Esophagus muscularis mucosa (tissue), 4 donors: ENCODE results near the gene PGA4. TPM values are rescaled to one million over a fixed set of nuclear protein-coding genes. Genes with fewer than 3 reads are reported as not detected.
"Not testable (repeated sequence)": the region's sequence is repeated elsewhere in the genome, so short reads cannot be mapped to it uniquely, and the experiment has no call there.

Experiments used
- DNase-seq: peaks from one replicate; pipeline ENCODE4 v3.0.0-alpha.2; 2017; ENCODE audit errors: extremely low spot score
- H3K27ac ChIP-seq, 4 donors: fragments of 200-600 bp; sonication (generic); replicated peaks in 1 of 4; 1 replicate in 3 of 4; 2 replicates in 1 of 4; pipeline ENCODE4 v1.5.1; 2016 to 2019; ENCODE audit warnings: mild to moderate bottlenecking in 1 of 4
- H3K27me3 ChIP-seq, 4 donors: fragments of 200-600 bp; sonication (generic); one replicate each; pipeline versions ENCODE4 v1.5.1 to v1.6.0; 2016 to 2019
- H3K36me3 ChIP-seq, 4 donors: fragments of 200-600 bp; sonication (generic); one replicate each; pipeline ENCODE4 v1.5.1; 2016 to 2019
- H3K4me1 ChIP-seq, 4 donors: fragments of 200-600 bp; sonication (generic); one replicate each; pipeline ENCODE4 v1.5.1; 2016 to 2019
- H3K4me3 ChIP-seq, 4 donors: fragments of 200-600 bp; sonication (generic); 1 replicate in 2 of 4; 2 replicates in 2 of 4; pipeline ENCODE4 v1.5.1; 2016 to 2019; ENCODE audit warnings: mild to moderate bottlenecking in 4 of 4, moderate library complexity in 1 of 4
- H3K9me3 ChIP-seq, 4 donors: fragments of 200-600 bp; sonication (generic); 1 replicate in 3 of 4; 2 replicates in 1 of 4; pipeline ENCODE4 v1.5.1; 2016 to 2019
- CTCF ChIP-seq, 3 experiments: fragments of 200-600 bp in 2 of 3; fragments of 450-650 bp in 1 of 3; sonication (generic) in 2 of 3; IDR thresholded peaks; one replicate each; pipeline ENCODE4 v1.5.1; 2017 to 2019; ENCODE audit warnings: antibody characterized with exemption in 3 of 3, mild to moderate bottlenecking in 2 of 3, moderate library complexity in 1 of 3
- EP300 ChIP-seq: sonication (generic); formaldehyde crosslinking; IDR thresholded peaks from one replicate; pipeline ENCODE4 v1.6.1; 2017; ENCODE audit warnings: antibody characterized with exemption
- POLR2A ChIP-seq: fragments of 450-650 bp; IDR thresholded peaks from one replicate; pipeline ENCODE4 v1.6.1; 2017; ENCODE audit warnings: antibody characterized with exemption, moderate library complexity, mild to moderate bottlenecking, low read depth
- POLR2AphosphoS5 ChIP-seq, 2 donors: sonication (generic); formaldehyde crosslinking; IDR thresholded peaks; one replicate each; pipeline ENCODE4 v1.6.1; 2017; ENCODE audit warnings: antibody characterized with exemption in 2 of 2
- WGBS: methylation state at CpG from one replicate; pipeline ENCODE4 v1.1.5; 2018; 5-methylcytosine and 5-hydroxymethylcytosine counted together
- intact Hi-C: fragments of 100-400 bp; cut with DNase I; formaldehyde crosslinking; loops from one replicate; pipeline ENCODE4 v1.15.1; 2023
- total RNA-seq, 4 donors: library from RNA; depleted of rRNA; stranded (reverse); fragments of >200 nt; gene quantifications; one replicate each; pipeline versions ENCODE4 v1.1.0 to v1.2.1, GENCODE V29; 2016

PGA4 gene
- total RNA-seq, 4 donors from 2014 or later: 1.1 to 2.2 TPM; not detected in 2

GRCh38 chr11:61249201-61249600 is 27.1 kb downstream of the PGA4 start:
- H3K27me3 ChIP-seq, H3K9me3 ChIP-seq, intact Hi-C loops, H3K4me1 ChIP-seq, H3K27ac ChIP-seq, H3K36me3 ChIP-seq, H3K4me3 ChIP-seq, DNase-seq: not testable (repeated sequence)
- 96% methylated on average over 8 of the region's 8 CpGs for WGBS

GRCh38 chr11:61250796-61251765 is 28.9 kb downstream of the PGA4 start:
- not testable (repeated sequence) for H3K27me3 ChIP-seq, H3K36me3 ChIP-seq, H3K9me3 ChIP-seq, H3K27ac ChIP-seq, H3K4me3 ChIP-seq, DNase-seq, H3K4me1 ChIP-seq
- WGBS: 47% methylated on average over 20 of the region's 20 CpGs
- intact Hi-C loops: loop anchor here (10.0 kb wide), 1 partner anchor 134 kb away; no protein-coding TSS in a partner anchor

DNA sequence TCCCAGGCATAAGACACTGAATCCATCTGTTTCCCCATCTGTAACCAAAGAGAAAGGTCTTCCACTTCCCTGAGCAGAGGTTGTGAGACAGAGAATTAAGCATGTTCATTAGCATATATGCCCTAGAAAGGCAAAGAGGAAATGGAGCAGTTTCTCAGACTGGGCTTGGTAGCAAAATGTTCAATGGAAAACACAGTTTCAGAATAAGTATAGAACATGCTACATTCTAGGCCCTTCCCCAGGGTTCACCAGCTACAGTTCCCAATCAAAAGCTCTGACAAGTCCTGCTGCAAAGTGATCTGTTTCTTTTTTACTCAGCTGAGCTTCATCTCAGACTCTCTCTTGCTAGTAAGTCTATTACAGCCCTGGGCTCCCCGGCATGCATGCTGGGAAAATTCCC is 30.2 kb downstream of the PGA4 start:
- not testable (repeated sequence) for H3K4me1 ChIP-seq, DNase-seq, H3K36me3 ChIP-seq, H3K4me3 ChIP-seq, H3K27ac ChIP-seq, H3K27me3 ChIP-seq, H3K9me3 ChIP-seq
- WGBS: 71% methylated on average over 1 of the region's 1 CpG
- intact Hi-C loops: loop anchor here (10.0 kb wide), 1 partner anchor 132 kb away; no protein-coding TSS in a partner anchor

GRCh38 chr11:61254403-61255025 is 32.4 kb downstream of the PGA4 start:
- intact Hi-C loops: loop anchor here (10.0 kb wide), 1 partner anchor 130 kb away; no protein-coding TSS in a partner anchor
- Histone ChIP-seq H3K27me3 (no peaks in the 10 kb centered on the region), H3K36me3 (peaks cover 0 to 4% (median 0%) of the 10 kb centered on the region in 4 donors), H3K27ac (no peak overlapping the region), H3K9me3 (no peaks in the 10 kb centered on the region), H3K4me3 (no peak overlapping the region), H3K4me1 (no peaks in the 10 kb centered on the region)
- no peak for DNase-seq
- TF ChIP-seq EP300 (no peak), CTCF (IDR thresholded peaks at IDR 0.05) (peak; percentile 50 to 81 (median 53))
- 57% methylated on average over 12 of the region's 12 CpGs for WGBS

GRCh38 chr11:61256710-61257482 is 34.7 kb downstream of the PGA4 start:
- intact Hi-C loops: loop anchor here (10.0 kb wide), 1 partner anchor 128 kb away; no protein-coding TSS in a partner anchor
- Histone ChIP-seq H3K36me3 (peaks cover 0 to 4% (median 0%) of the 10 kb centered on the region in 4 donors), H3K4me1 (no peaks in the 10 kb centered on the region), H3K27ac (no peak overlapping the region), H3K27me3 (no peaks in the 10 kb centered on the region), H3K4me3 (no peak overlapping the region), H3K9me3 (no peaks in the 10 kb centered on the region)
- DNase-seq: no peak
- TF ChIP-seq POLR2AphosphoS5 (IDR thresholded peaks at IDR 0.05): no peak
- no peak for TF ChIP-seq POLR2A
- no peak for TF ChIP-seq CTCF (IDR thresholded peaks at IDR 0.05)
- TF ChIP-seq EP300: no peak
- WGBS: 89% methylated on average over 13 of the region's 18 CpGs

GRCh38 chr11:61258546-61258945 is 36.4 kb downstream of the PGA4 start:
- TF ChIP-seq POLR2AphosphoS5 (IDR thresholded peaks at IDR 0.05) (no peak), CTCF (IDR thresholded peaks at IDR 0.05) (no peak), EP300 (no peak), POLR2A (no peak)
- DNase-seq: no peak
- WGBS: 85% methylated on average over 8 of the region's 9 CpGs
- H3K4me3 ChIP-seq: no peak overlapping the region
- no peaks in the 10 kb centered on the region for H3K27me3 ChIP-seq
- no peak overlapping the region for H3K27ac ChIP-seq
- peaks cover 0 to 4% (median 0%) of the 10 kb centered on the region in 4 donors for H3K36me3 ChIP-seq
- H3K4me1 ChIP-seq: no peaks in the 10 kb centered on the region
- intact Hi-C loops: loop anchor here (10.0 kb wide), 1 partner anchor 126 kb away; no protein-coding TSS in a partner anchor
- H3K9me3 ChIP-seq: no peaks in the 10 kb centered on the region
